NCI-H128 (cell line): ENCODE measurements around the gene RPS6KB1.
A peak's percentile ranks its signal among the peaks of the same experiment; 100 is the strongest.
"Not testable (repeated sequence)": the region's sequence is repeated elsewhere in the genome, so short reads cannot be mapped to it uniquely, and the experiment has no call there.

ENCODE experiments used
- DNase-seq: peaks from one replicate; lab custom pipeline; 2025; ENCODE audit not compliant: unreplicated experiment; lab: John Stamatoyannopoulos, UW

Gene RPS6KB1

DNA sequence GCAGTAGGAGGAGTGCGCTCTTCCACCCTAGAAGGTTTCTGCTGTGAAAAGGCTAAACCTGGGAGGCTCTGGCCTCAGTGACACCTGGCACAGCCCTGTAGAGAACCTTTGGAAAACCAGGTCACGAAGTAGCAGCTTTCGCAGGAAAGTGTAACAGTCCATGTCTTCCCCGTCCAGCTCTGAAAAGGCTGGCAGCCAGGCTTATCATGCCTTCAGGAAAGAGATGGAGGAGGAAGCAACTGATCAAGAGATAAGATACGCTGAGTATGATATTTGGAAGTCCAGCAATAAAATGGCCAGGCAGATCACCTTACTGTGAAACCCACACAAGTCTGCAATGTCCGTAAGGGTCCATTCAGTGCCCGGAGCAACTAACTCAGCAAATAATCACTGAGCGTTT lies 22.4 kb upstream of the RPS6KB1 start:
- DNase-seq = no peak

DNA sequence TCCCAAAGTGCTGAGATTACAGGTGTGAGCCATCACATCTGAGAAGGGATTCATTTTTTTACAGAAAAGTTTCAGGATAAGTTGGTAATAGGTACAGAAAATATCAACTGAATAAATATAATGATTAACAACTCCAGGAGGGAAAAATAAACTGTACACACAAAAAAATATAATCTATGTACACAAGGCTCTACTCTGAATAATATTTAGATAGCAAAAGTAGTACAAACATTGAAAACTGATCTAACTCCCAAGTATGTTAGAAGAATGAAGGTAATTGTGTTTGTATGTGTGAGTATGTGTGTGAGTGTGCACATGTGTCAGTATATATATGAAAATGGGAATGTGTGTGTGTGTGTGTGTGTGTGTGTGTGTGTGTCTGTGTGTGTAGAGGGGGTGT lies 20.6 kb upstream of the RPS6KB1 start:
- no peak for DNase-seq

DNA sequence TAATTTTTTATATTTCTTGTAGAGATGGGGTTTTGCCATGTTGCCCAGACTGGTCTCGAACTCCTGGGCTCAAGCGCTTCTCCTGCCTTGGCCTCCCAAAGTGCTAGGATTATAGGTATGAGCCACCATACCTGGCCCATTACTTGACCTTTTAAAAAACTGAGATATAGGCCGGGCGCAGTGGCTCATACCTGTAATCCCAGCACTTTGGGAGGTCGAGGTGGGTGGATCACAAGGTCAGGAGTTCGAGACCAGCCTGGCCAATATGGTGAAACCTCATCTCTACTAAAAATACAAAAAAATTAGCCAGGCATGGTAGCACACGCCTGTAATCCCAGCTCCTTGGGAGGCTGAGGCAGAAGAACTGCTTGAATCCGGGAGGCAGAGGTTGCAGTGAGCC lies 19.5 kb upstream of the RPS6KB1 start:
- DNase-seq = not testable (repeated sequence)

DNA sequence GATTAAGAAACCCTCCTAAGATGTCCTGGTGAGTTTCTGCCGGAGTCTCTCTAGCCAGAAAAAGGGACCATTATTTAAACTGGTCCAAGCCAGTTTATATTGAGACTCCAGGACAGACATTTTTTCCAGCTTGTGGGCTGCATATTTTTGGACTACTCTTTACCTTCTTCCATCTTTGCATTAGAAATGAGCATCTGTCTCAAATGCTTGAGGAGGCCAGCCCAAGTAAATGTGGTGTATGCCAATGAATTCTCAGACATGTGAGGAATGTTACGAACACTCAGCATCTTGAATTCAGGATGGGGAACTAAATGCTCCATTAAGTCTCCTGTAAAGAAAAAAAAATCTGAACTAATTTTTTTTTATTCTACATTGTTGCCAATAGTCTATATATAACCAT lies 18.5 kb upstream of the RPS6KB1 start:
- no peak for DNase-seq

DNA sequence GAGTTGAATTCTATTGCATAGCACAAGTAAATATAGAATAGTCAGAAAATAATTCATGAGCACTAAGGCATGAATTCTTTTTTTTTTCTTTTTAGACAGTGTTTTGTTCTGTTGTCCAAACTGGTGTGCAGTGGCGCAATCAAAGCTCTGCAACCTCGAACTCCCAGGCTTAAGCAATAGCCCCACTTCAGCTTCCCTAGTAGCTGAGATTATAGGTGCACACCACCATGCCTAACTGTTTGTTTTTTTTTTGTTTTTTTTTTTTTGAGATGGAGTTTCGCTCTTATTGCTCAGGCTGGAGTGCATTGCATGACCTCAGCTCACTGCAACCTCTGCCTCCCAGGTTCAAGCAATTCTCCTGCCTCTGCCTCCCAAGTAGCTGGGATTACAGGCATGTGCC lies 16.8 kb upstream of the RPS6KB1 start:
- DNase-seq = no peak

DNA sequence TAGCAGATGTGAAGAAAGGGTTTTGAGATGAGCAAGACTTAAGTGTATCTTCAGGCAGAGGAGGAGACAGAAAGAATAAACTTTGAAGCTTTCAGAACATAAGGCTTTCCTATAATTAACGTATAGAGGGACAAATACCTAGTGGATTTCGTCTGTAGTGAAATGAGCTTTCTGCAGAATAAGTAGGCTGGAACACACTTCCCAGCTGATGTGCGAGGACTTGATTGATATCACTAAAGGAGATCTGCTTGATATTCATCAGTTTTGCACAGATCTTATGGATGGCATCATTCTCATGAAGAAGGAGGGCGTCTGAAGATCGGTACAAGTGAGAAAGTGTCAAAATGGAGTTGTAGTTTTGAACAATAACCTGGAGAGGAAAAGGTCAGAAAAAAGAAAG lies 15.0 kb upstream of the RPS6KB1 start:
- DNase-seq = no peak

DNA sequence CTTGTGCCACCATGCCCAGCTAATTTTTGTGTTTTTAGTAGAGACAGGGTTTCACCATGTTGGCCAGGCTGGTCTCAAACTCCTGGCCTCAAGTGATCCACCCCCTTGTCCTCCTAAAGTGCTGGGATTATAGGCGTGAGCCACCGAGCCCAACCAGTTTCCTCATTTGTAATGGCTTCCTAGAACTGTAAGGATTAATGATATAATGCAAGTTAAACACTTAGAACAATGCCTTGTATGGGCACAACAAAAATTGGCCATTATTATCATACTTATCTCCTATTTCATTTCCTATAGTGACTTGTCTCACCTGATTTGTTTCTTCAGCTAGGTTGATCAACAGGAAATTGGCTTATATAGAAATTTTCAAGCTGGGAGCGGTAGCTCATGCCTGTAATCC lies 14.3 kb upstream of the RPS6KB1 start:
- no peak for DNase-seq

DNA sequence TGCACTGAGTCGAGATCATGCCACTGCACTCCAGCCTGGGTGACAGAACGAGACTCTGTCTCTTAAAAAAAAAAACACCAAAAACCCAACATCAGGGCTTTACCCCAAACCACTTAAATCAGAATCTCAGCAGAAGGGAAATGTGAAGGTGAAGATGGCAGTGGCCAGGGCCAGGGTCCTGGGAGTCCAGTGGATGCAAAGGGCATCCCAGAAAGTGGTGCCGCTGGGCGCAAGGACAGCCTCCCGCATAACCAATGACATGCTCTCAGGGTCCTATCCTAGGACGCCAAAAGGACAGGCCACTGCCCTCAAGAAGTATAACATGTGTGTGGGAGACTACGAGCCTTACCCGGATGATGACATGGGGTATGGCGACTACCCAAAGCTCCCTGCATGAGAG lies 8.1 kb upstream of the RPS6KB1 start:
- no peak for DNase-seq

DNA sequence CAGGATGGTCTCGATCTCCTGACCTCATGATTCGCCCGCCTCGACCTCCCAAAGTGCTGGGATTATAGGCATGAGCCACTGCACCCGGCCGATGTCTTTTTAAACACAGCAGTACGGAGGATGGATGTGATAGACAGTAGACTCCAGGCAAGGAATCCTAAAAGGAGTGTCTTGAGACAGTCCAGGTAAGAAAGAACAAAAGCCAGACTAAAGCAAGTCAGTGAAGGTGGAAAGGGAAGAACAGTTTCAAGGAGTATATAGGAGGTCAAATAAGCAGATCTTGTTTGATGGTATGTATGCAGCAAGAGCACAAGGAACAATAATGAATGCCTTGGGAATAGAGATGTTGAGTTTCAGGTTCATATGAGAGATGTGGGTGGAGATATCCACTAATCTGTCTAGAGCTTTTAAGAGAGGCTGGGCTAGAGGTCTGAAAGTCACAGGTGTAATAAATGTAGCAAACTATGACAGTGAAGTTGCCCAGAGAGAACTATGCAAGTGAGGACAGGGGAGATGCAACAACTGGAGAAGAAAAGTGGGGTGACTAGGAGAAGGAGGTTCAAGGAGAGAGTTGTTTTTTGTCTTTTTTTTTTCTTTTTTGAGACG lies 4.7 kb upstream of the RPS6KB1 start:
- DNase-seq = no peak

DNA sequence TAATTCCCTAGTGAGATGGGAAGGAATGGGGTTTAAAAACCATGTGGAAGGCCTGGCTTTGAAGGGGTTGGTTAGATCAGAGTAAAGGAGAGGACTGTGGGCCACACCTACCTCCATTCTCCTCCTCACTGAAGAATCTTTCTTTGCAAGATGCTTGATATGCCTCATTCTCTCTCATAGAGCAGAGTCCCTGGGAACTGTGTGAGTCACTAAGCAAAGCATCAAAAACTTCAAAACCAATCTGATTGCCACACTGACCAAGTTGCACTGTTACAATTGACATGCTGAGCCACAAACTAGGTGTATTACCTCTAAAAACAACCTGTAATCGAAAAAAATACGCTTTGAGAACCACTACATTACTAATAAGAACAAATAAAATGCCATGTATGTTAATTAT lies 2.2 kb upstream of the RPS6KB1 start:
- DNase-seq = no peak

DNA sequence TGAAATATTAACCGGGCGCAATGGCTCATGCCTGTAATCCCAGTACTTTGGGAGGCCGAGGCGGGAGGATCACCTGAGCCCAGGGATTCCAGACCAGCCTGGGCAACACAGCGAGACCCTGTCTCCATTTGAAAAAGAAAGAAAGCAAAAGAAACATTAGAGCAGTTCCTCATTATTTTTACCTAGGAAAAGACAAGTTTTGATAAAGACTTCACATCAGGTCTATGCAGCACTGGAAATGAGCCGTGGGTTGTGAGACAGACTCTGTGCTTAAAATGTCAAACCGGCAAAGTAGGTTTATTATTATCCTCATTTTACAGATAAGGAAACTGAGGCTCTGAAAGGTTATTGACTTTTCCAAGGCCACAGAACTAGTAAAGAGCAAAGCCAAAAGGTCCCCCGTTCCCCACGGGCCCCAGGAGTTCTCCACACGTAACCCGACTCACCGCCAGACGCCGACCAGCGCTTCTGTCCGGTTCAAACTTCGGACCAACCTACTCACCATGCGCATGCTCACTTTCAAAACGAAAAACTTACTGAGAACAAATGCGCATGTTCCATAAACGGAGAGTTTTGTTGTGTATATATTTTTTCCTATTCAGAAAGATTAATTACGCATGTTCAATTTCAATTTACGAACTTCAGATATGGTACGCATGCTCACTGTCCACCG lies 534 bp upstream of the RPS6KB1 start:
- DNase-seq = no peak

DNA sequence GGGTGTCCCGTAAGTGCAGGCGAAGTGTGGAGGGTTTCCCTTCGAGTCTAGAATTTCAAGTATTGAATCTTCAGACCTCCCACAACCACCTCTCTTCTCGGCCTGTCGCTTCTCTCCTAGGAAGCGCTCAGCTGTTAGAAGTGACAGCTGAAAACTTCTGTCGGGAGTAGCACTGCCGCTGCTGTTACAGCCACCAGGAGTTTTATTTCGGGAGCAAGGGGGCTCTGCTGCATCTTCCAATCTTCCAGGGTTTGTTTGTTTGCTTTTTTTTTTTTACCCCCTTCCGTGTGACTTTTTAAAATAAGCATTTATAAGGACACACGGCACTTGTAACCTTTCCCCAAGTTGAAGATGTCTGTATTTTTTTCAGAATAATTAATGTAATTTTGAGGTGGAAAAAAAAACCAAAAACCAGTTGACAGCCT lies 767 bp downstream of the RPS6KB1 start:
- no peak for DNase-seq

DNA sequence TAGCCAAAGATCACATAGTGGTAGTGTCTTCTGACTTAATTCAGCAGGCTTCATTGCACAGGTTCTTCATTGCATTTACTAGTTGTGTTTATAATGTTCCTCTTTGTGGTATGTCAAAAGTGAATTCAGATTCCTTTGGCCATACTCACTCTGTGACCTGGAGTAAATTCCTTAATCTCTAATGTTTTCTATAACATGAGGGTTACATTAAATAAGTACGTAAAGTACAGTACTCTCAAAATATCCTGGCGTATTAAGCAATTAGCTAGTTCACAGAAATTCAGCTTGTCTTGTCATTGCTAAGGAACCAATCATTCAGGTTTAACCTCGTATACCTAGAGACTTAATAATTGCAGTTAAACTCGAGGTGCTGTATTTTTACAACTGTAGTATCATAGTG lies 4.2 kb downstream of the RPS6KB1 start:
- no peak for DNase-seq

DNA sequence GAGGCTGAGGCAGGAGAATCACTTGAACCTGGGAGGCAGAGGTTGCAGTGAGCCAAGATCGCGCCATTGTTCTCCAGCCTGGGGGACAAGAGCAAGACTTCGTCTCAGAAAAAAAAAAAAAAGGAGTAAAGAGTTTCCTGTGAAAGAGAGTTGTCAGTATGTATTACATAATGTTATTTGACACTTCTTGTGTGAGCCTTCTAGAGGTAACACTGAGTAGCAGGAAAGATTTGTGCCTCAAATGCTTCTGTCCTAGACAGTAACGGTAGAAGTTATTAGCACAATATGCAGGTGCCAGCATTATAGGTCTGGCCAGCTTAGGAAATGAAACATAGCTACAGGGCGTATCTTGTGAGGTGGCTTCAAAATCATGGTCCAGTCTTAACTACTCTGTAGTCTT lies 6.2 kb downstream of the RPS6KB1 start:
- no peak for DNase-seq

DNA sequence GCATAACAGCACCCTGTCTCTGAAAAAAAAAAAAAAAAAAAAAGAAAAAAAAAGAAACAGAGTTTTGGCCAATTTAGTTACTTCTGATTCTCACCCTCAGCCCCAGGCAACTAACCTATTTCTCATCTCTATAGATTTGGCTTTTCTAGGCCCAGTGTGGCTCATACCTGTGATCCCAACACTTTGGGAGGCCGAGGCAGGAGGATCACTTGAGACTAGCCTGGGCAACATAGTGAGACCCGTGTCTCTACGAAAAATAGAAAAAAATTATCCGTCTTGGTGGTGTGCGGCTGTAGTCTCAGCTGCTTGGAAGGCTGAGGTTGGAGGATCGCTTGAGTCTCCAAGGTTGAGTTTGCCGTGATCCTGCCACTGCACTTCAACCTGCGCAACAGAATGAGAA lies 8.7 kb downstream of the RPS6KB1 start:
- DNase-seq = no peak

DNA sequence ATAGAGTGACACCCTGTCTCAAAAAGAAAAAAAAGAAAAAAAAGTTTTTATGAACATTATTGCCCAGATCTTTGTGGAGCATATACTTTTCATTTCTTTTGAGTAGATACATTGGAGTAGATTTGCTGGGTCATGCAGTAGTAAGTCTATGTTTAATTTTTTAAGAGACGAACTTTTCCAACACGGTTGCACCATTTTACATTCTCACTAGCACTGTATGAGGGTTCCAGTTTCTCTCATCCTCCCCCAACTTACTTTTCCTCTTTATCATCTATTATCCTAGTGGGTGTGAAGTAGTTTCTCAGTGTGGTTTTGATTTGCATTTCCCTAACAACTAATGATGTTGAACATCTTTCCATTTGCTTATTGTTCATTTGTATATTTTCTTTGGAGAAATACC lies 10.5 kb downstream of the RPS6KB1 start:
- DNase-seq = no peak

DNA sequence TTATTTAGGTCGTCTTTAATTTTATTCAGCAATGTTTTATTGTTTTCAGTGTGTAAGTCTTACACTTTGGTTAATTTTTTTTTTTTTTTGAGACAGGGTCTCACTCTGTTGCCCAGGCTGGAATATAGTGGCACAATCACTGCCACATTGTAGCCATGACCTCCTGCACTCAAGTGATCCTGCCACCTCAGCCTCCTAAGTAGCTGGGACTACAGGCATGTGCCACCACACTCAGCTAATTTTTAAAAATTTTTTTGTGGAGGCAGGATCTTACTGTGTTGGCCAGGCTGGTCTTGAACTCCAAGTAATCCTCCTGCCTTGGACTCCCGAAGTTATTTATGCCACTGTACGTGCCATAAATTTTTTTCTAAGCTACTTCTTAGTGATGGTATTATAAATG lies 14.5 kb downstream of the RPS6KB1 start:
- DNase-seq = no peak

DNA sequence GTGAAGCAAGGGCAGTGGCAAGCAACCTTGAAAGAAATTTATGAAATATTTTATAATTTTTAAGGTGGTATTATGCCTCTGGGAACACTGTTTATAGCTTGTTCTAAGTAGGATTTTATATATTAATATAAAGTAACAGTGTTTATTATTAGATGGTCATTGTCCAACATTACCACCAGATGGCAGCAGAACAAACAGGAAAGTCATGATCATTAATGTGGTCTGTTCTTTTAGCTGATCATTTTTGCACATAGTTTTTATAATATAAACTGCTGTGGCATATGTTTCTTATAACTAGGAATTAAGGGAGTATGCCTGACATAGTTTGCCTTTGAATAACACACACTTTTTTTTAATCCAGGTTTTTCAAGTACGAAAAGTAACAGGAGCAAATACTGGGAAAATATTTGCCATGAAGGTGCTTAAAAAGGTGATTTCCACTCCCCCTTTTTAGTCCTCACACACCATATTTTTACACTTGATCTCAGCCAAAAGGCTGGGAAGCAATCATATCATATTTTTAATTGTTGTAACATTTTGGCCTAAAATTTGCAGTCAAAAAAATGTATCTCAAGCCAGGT lies 21.4 kb downstream of the RPS6KB1 start:
- peak; percentile 0 for DNase-seq

DNA sequence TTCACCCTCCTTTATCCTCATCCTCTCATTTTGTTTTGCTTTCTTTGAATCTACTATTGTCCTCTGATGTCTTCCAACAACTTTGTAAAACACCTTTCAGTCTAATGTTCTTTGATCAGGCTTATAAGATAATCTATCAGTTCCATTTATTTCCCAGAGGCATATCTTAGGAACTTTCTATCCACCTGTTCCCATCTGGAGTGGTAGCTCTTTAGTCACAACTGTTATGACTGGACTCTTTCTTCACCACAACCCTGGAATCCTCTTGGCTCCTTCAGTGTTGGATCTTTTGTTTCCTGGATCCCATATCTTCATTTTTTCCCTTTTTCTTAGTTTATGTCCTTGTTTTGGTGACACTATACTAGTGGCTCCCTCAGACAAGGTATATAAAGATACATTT lies 23.5 kb downstream of the RPS6KB1 start:
- DNase-seq = no peak

DNA sequence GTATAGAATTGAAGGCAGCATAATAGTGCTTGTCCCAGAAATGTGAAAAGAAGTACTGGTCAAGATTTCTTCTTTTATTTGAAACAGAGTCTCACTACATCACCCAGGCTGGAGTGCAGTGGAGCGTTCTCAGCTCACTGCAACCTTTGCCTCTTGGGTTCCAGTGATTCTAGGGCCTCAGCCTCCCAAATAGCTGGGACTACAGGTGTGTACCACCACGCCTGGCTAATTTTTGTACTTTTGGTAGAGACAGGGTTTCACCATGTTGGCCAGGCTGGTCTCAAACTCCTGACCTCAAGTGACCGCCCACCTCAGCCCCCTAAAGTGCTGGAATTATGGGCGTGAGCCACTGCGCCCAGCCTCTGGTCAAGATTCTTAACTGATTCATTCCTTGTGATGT lies 27.7 kb downstream of the RPS6KB1 start:
- DNase-seq = not testable (repeated sequence)

DNA sequence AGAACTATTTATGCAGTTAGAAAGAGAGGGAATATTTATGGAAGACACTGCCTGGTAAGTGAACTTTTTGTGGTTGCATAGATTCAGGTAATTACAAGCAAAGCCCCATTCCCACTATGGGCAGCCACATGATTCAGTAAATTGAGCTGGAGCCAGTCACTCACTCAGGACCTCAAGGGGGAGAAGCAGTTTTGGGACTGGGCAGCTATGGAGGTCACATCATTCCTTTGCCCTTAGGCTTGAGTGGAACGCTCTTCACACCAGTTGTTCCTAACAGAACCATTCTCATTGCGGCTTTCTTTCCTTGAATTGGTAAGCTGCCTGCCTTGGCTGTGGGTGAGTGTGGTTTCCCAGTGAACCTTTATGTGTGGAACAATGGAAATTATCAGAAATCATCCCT lies 37.2 kb downstream of the RPS6KB1 start:
- not testable (repeated sequence) for DNase-seq

DNA sequence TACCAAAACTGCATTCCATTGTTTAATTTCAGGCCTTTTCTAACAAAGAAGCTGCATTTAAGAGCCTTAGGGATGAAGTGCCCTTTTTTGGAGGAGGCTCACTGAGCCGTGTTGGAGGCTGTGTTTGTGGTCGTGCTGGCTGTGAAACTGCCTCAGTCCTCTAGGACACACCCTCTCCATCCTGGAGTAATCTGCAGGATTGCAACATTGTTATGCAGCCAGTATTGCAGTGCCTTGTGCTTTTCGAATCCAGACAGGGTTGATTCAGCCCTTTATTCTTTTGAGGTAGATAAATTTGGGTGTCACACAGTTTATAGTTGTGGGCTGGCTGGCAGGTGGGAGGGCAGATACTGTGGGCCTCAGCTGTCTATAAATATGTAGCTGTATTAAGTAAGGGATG lies 37.8 kb downstream of the RPS6KB1 start:
- not testable (repeated sequence) for DNase-seq

DNA sequence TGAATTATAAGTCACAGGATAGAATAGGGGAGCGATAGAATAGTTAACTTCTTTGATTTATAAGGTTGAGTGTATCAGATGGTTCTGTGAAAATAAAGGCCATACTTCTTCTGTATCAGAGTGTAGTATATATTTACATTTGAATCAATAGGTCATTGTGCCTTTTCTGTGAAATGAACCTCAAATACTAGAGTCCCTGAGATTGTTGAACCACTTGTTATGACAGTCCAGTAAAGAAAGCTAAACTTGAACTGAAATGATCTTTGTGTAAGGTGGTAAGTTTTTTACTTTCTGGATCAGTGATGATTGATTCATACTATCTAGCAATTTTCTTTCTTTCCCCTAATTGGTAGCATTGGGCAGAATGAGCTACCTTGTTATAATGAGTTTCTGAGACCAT lies 40.4 kb downstream of the RPS6KB1 start:
- DNase-seq = not testable (repeated sequence)
